HG03460 (cell line): Measurements from ENCODE around the gene DIAPH2.

Source experiments
- ATAC-seq: cut with Tn5 transposase; IDR thresholded peaks from one replicate; pipeline ENCODE4 v1.9.1; 2021; ENCODE audit not compliant: unreplicated experiment

Gene DIAPH2

DNA sequence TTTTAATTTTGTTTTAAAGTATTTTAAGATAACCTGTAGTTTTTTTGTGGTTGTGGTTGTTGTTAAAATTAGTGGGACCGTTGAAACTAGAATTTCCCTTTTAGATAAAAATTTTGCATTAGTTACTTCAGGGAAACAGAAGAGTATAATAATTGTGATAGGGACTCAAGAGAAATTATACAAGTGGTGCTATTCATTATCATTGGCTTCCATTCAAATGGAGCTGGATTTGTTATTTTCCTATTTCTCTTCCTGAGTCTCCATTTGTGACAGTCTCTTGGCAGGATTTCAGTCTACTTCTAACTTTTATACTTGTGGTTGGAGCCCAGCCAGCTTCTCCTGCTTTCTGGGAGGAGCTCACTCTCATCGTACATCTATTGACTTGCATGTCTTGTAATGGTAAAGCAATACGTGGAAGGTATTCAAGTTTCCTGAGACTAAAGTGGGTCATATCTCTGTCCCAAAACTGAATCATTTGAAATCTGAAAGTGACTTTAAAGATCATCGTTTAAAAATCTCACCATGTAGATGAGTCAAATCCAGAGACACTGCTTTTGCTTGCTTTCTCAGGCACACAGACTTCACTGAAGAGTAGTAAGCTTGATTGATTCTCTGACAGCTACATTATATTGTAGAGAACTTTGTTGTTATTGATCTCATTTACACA, 354.9 kb downstream of the DIAPH2 start:
- ATAC-seq: peak; percentile 95

DNA sequence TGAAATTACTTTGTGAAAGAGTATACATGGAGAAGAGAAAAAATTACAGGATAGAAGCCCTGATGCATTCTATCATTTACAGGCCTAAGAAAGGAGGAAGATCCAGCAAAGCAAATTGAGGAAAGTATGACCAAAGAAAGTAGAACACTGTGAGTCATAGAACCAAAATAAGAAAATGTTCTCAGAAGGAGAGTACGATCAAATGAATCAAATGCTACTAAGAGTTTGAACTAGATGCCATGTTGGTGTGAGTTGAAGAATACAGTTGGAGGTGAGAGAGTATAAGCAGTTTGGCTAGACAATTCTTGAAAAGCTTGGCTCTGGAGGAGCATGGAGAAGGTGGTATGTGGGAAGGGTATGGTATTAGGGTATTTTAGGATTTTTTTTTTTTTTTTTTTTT, 360.8 kb downstream of the DIAPH2 start:
- ATAC-seq: no peak

DNA sequence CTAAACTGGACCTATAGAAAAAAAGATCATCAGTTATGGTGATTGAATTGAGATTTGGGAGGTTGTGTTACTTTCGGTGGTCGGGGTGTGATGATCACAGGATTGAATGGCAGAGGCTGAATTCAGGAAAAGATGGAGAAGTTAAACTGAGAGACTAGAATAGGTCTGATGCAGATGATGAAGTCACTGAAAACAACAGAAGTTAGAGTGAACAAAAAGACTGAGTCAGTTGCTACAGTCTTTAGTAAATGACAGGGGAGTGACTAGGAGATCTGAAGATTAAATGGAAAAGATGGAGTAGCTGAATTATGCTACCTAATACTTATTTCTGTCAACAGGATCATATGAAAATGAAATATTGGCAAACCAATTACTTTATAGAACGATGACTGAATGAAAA, 362.2 kb downstream of the DIAPH2 start:
- ATAC-seq: no peak

DNA sequence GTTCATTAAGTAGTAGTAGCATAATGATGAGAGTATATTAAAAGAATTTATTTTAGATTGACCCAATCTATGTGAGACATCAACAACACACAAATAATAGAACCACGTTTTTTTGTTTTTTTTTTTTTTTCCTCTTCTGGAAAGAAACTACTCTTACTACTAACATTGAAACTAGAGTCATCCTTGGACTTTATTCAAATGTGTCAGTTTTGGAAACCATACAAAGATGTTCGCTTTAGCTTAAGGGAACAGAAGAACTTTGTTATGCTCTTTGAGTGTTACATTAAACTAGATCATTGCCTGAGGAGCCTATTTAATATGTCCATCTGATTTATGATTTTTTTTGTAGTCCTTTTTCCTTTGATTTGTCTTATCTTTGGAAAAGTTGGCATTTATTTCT, 365.8 kb downstream of the DIAPH2 start:
- ATAC-seq: no peak

DNA sequence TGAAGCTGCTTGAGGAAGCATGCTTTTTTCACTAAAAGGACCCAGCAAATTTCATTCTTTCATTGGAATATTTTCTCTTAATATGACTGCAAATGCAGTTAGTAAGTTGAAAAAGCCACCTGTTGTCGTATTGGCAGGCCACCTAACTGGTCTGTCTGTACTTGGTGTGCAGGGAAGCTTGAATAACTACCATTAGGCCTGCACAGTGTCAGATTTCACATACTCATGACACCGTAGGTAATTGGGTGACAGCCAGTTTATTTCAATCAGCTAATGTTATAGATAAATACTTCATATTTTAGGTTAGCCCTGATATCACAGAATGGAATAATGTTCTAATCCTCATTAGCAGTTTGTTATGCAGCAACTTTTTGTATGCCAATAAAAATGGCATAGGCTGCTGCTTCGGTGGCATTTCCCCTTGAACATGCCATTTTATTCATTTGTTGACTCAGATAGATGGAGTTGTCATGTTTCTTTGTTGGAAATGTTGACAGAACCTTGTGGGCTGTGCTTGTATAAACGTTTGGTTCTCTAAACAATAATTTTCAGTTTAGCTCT, 372.8 kb downstream of the DIAPH2 start:
- ATAC-seq: no peak

DNA sequence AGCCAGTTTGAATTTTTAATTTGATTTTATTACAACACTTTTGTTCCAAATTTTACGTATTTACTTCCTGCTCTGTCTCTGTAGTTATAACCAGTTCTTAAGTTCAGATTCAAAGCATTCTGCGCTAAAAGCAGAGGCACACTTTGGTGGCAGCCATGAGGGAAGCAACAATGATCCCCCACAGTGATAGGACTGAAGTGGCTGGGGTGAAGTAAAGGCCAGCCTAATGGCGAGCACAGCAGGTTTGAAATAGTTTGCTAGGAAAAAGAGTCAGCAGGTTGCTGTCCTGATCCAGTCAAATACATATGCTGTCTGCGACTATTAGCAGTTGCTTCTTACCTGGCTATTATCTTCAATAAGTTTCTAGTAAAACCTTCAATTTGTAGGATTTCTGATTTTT, 375.4 kb downstream of the DIAPH2 start:
- no peak for ATAC-seq

DNA sequence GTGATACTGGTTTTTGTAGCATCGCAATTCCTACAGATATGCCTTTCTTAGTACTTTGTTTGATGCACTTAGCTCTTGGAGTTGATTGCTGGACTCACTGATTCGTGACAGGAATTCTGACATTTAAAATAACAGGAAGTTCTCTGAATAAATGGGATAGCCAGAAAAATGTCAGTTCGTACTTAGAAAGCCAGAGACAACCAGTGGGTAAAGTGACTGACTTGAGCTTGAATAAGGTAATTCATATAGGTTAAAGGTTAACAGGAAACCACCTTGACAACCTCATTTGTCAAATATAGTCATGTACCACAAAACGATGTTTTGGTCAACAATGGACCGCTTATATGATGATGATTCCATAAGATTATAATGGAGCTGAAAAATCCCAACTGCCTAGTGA, 380.4 kb downstream of the DIAPH2 start:
- ATAC-seq: no peak

DNA sequence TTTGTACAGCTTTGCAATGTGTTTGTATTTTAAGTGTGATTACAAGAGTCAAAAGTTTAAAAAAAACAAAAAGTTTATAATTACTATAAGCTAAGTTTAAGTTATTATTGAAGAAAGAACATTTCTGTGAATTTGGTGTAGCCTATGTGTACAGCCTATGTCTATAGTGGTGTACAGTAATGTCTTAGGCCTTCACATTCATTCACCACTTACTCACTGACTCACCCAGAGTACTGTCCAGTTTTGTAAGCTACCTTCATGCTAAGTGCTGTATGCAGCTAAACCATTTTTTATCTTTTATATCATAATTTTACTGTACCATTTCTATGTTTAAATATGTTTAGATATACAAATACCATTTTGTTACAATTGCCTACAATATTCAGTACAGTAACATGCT, 381.3 kb downstream of the DIAPH2 start:
- ATAC-seq: no peak

DNA sequence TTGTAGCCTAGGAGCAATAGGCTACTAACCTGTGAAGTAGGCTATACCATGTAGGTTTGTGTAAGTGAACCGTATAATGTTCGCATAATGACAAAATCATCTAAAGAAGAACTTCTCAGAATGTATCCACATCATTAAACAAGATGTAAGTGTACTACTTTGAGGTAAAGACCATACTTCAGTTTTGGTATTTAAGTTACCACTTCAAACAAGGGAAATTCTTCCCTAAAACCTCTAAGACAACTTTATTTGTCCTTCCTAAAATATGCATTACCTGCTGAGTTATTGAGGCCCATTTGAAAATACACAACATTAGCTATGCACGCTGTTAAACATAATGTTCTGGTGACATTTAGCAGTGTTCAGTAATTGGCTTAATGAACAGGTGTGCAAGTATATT, 381.7 kb downstream of the DIAPH2 start:
- no peak for ATAC-seq

DNA sequence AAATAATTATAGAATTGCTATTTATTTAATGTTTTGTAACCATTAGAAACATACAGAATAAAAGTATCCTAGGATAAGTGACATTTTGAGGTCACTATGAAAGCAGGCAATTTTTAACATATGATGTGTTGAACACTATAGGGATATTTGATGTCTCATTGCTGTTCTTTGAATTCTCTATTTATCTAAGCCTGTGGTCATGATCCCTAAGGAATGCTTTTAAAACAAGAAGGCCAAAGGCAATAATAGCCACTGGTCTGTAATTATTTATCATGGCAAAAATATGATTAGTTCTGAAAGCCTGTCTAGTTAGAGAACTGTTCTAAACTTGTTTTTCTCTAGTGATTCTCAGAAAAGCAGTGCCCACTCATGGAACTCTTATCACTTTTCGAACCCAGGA, 385.7 kb downstream of the DIAPH2 start:
- ATAC-seq: no peak

DNA sequence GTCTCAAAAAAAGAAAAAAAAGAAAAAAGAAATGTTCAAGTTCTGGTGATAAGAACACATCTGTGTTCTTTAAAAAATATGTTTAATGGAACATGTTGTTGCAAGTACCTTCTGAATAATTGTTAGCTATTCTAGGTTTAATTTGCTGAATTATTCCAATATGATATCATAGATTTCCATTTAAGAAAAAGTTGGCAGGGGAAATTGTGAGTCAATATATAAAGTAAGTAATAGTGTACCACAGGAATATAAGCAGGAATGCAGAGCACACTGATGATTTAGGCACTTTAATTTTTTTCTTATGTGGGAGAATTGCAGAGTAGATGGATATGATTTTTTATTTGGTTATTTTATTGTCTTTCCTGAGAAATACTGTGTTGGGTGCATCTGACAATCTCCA, 389.8 kb downstream of the DIAPH2 start:
- no peak for ATAC-seq

DNA sequence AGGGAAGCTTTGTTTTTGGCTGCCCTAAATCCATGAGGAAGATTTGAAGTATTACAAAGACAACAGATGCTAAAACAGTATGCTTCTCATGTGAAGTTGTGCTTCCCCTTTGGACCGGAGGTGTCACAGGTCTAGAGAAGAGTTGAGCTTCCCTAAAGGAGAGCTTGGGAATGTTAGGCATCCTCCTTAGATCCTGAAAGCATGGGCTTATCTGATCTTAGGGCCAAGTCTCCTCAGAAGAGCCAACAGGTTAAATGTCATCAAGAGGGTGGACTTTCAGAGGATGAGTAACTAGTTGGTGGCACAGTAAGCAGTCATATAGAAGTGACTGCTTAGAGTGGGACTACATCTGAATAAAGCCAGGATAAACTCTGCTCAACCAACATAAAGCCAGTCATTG, 404.5 kb downstream of the DIAPH2 start:
- no peak for ATAC-seq

DNA sequence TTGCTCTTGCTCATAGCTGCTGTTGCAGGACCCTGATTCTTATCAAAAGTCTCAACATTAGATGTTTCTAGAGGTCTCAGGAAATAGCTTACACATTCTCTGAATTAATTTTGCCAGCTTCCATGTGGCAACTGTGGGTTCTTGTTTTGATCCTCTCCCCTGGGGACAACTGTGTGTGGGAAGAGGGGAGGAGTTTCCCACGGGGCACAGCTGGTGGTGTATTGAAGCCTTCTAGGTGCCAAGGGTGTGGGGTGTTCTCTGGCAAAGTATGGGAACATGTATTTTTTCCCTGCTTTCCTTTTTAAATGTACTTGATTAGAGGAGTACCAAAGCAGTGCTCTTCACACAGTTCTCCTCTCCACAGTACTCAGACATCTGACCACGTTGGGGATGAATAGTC, 411.7 kb downstream of the DIAPH2 start:
- no peak for ATAC-seq

DNA sequence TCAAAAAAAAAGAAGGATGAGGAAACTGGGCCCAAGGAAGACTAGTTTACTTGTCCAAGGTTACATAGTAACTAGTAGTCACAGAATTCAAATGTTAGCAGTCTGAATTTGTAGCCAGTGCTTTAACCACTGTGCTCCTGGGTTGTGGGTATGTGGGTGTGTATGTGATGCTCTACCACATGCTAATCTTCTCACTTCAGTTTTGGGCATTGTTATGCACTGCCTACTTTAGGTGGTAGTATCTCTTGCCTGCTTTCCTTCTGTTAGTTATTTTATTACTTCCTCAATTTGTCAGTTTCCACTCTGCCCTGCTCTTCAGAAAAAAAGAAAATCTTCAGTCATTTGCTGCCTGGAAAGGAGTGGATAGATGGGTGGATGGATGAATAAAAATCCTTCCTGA, 418.3 kb downstream of the DIAPH2 start:
- no peak for ATAC-seq

DNA sequence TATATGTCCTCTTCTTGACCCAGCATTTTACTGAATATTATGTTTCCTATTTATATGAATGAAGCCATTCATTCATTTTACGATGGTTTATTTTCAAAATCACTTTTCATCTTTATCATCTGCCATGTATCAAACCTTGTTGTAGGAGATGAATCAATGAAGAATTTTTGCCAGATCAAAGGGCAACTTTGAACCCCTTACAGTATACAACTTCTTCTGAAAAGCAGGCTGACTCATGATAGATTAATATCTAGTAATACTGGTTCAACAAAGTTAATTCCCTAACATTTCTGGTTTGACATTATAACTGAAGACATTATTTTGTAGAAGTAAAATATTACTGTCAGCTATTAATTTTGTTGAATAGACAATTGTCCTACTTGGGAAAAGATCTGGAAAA, 425.1 kb downstream of the DIAPH2 start:
- no peak for ATAC-seq

DNA sequence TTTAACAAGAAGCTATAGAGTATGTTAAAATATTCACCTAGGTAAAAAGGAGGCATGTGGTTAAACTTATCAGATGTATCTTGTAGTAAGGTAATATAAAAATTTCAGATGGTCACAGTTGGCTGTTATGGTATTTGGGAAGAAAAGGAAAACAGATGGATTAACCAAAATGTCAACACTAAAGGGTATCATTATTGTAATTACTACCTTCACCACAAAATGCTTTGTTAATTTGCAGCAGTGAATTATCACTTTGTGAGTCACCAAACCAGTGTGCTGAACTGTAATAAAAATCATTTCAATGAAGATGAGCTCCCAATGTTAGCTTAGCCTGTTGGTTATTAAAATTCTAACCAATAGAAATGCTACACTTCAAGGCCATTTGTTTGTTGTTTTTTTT, 432.9 kb downstream of the DIAPH2 start:
- ATAC-seq: no peak

DNA sequence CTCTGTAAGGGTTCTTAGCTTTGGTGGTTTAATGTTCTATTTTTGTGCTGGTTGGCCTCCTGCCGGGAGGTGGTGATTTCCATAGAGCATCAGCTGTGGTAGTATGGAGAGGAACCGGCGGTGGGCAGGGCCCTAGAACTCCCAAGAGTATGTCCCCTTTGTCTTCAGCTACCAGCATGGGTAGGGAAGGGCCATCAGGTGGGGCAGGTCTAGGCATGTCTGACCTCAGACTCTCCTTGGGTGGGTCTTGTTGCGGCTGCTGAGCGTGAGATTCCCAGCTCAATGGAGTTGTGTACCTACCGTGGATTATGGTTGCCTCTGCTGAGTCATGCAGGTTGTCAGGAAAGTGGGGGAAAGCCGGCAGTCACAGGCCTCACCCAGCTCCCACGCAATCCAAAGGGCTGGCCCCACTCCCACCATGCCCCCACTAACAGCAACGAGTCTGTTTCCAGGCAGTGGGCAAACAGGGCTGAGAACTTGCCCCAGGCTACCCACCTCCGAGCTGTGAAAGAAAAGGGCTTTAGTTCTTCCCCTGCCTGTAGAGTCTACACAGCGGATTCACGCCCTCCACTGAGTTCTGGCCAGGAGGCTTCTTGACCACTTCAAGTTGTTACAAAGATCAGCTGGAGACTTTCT, 434.9 kb downstream of the DIAPH2 start:
- no peak for ATAC-seq

DNA sequence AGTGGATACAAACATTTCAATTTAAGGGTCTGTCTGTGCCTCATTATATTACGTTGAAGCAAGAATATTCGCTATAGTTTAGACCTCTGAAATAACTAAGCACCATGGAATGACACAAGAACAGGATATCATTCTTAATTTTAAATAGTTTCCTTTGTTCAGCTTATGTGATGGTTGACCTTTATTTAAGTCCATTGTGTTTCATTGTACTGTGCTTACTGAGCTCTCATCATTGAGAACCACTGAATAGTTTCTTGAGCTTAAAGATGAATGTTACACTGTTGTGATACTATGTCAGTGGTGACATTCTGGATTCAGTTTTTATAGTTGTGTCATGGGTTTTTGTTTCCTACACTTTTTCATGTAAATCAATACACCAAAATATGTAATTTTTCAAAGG, 438.4 kb downstream of the DIAPH2 start:
- ATAC-seq: no peak

DNA sequence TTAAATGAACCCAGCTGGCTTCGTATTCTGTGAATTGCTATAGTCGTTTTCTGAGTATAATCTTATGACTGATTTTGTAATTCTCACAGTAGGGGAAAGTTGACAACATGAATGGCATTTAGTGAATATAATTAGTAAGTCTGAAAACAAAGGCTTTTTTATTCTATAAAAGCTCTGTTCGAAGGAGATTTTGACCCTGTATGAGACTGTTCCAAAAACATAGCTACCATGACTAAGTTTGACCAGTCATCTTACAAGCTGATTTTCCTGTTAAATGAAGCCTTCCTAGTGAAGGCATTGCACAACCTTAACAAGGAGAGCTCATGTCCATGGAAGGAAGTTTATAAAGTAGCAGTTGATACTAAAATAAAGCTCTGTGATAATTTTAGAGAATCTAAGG, 441.4 kb downstream of the DIAPH2 start:
- ATAC-seq: no peak

DNA sequence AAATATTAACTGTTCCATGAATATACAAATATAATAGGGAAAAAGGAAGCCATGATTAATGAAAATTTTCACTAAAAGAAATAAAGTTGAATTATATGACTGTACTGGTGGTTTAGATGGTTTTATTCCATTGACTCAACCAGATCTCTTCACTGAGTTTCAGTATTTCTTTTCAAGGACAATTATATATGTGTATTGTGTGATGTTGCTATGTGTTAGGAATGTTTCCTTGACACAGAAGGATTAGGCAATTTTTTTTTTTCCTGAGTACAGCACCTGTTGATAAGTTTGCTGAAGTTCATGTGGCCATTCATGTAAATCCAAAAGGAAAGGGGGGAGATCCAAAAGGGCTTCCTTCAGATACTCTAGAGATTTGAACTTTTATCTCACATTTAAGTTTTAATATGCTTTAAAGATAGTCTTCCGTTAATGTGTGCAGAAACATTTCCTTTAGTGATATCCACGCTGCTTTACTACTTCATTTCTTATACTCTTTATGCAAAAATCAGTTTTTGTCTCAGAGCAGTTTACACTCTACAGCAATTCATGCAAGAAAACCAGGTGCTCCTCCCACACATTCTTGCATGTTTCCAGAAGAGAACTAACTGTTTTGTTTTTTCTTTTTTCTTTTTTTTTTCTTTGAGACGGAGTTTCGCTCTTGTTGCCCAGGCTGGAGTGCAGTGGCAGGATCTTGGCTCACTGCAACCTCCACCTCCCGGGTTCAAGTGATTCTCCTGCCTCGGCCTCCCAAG, 448.2 kb downstream of the DIAPH2 start:
- ATAC-seq: no peak

DNA sequence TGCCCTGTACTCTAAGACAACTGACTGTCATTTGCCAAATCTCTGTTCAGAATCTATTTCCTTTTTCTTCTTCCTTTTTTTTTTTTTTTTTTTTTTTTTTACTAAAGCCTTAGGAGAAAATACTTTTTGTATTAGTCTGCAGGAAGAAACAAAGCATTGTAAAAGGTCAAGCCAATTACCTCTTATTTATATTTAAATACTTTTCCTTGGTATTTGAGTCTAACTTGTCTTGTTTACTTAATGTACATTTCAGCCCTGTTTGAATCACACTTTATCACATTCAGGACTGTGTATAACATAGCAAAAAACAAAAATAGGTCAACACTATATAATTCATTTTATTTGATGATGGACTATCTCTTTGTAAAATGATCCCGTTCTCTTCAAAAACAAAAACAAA, 461.3 kb downstream of the DIAPH2 start:
- no peak for ATAC-seq

DNA sequence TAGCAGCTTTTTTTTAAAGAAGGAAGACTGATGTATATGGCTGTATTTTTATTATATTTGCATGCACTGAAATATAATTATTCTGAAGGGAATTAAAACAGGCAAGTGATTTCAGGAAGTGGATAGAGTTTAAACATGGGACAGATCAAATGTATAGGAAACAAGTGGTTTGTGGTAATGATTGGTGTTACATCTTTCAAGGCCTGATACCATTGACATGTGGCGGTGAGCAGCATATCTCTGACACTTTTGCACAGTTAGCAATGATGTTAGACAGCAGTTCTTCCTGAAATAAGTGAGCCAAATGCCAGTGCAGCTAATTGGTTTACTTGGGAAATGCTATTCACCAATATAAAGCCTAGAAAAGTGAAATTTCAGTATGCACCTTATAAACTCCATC, 471.2 kb downstream of the DIAPH2 start:
- ATAC-seq: no peak
